Lower leg skin (tissue), 4 donors: ENCODE data around the gene ADAM22. TPM values are rescaled to one million over a fixed set of nuclear protein-coding genes. Genes with fewer than 3 reads are reported as not detected.

ENCODE experiments used
- DNase-seq, 2 donors: peaks; one replicate each; pipeline ENCODE4 v3.0.0-alpha.2; 2019; ENCODE audit warnings: low spot score in 2 of 2
- H3K4me3 ChIP-seq: fragments of 200-600 bp; sonication (generic); 2 replicates; pipeline ENCODE4 v1.5.1; 2017; ENCODE audit warnings: mild to moderate bottlenecking, low read depth; ENCODE audit not compliant: poor library complexity, severe bottlenecking
- POLR2A ChIP-seq, 2 donors: fragments of 450-650 bp; IDR thresholded peaks; one replicate each; pipeline ENCODE4 v1.6.1; 2016 to 2017; ENCODE audit warnings: antibody characterized with exemption in 2 of 2, mild to moderate bottlenecking in 1 of 2, moderate library complexity in 1 of 2
- WGBS, 2 donors: methylation state at CpG; one replicate each; pipeline ENCODE4 v1.1.5; 2018; 5-methylcytosine and 5-hydroxymethylcytosine counted together
- intact Hi-C: fragments of 100-400 bp; cut with DNase I; formaldehyde crosslinking; loops from one replicate; pipeline ENCODE4 v1.15.0; 2023; ENCODE audit warnings: low total_unique reads
- total RNA-seq, 4 donors: library from RNA; depleted of rRNA; stranded (reverse); fragments of >200 nt; gene quantifications; one replicate each; pipeline ENCODE4 v1.1.0, GENCODE V29; 2016
- TF ChIP-seq, protein P1 (sequence below), 3 donors: fragments of 450-650 bp; IDR thresholded peaks; one replicate each; pipeline ENCODE4 v1.5.1; 2016; ENCODE audit warnings: antibody characterized with exemption in 3 of 3, mild to moderate bottlenecking in 3 of 3, moderate library complexity in 2 of 3

The ADAM22 gene
- total RNA-seq, 4 donors from 2014 or later: 0.30 to 2.1 (median 1.0) TPM

DNA sequence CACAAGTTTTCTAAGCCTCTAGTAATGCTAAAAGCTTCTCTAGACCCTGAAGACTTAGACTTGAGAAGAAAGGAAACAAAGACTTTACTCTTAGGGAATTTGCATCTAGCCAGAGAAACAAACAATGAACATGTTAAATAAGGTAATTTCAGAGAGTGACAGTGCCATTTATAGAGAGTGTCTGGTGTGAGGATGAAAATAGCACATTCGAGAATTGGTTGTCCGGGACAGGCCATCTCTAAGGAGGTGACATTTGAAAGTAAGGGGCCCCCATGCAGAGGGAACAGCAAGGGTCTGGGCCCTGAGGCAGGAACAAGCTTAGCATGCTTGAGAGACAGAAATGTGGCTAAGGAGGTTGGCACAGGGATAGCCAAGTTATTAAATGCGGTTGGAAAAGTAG is 48.1 kb downstream of the ADAM22 start:
- no peak for TF ChIP-seq POLR2A (IDR thresholded peaks at IDR 0.05)
- TF ChIP-seq, protein P1, sequence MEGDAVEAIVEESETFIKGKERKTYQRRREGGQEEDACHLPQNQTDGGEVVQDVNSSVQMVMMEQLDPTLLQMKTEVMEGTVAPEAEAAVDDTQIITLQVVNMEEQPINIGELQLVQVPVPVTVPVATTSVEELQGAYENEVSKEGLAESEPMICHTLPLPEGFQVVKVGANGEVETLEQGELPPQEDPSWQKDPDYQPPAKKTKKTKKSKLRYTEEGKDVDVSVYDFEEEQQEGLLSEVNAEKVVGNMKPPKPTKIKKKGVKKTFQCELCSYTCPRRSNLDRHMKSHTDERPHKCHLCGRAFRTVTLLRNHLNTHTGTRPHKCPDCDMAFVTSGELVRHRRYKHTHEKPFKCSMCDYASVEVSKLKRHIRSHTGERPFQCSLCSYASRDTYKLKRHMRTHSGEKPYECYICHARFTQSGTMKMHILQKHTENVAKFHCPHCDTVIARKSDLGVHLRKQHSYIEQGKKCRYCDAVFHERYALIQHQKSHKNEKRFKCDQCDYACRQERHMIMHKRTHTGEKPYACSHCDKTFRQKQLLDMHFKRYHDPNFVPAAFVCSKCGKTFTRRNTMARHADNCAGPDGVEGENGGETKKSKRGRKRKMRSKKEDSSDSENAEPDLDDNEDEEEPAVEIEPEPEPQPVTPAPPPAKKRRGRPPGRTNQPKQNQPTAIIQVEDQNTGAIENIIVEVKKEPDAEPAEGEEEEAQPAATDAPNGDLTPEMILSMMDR (IDR thresholded peaks at IDR 0.05): no peak
- intact Hi-C loops: no loop called here
- whole genome bisulfite sequencing, 2 donors: 93 to 95% methylated on average over 3 of the region's 3 CpGs
- H3K4me3 ChIP-seq: no peak overlapping the region
- no peak for DNase-seq

DNA sequence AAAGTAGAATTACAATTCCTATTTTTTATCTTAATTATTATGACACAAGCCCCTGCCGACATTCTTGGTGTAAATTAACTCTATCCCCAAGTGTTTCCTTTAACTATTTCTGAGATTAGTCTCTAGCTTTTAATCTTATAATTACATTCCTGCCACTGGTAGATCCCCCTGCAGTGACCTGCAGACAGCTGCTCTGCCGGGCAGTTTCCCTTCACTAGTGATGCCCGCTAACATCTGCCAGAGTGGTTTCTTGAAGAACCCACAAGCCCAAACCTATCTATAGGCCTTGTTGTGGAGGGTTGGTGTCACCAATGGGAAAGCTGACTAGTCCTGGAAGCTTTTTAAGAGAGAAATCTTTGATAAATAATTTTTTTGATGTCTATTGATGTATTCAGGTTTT is 50.0 kb downstream of the ADAM22 start:
- DNase-seq: no peak
- TF ChIP-seq, protein P1 (IDR thresholded peaks at IDR 0.05): no peak
- no peak for TF ChIP-seq POLR2A (IDR thresholded peaks at IDR 0.05)
- intact Hi-C loops: no loop called here
- no peak overlapping the region for H3K4me3 ChIP-seq
- 86 to 91% methylated on average over 3 of the region's 3 CpGs for WGBS, 2 donors

DNA sequence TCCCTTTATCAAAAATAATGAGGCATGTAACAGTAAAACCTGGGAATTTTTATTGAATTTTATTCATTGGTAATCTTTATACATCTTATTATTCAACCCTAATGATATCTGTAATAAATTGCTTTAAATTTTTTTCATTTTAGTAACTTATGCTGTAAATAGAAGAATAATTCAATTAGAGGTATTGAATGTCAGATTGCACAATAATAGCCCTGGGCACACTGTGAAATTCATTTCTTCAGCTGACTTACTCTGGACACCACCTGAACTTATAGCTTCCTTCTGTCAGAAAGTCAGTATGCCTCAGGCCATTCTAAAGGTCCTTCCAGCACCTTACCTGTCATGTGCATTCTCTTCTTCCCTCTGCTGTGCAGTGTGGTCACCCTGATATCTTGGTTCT is 59.2 kb downstream of the ADAM22 start:
- intact Hi-C loops: no loop called here
- no peak overlapping the region for H3K4me3 ChIP-seq
- DNase-seq: no peak
- no peak for TF ChIP-seq POLR2A (IDR thresholded peaks at IDR 0.05)
- TF ChIP-seq, protein P1 (IDR thresholded peaks at IDR 0.05): no peak

DNA sequence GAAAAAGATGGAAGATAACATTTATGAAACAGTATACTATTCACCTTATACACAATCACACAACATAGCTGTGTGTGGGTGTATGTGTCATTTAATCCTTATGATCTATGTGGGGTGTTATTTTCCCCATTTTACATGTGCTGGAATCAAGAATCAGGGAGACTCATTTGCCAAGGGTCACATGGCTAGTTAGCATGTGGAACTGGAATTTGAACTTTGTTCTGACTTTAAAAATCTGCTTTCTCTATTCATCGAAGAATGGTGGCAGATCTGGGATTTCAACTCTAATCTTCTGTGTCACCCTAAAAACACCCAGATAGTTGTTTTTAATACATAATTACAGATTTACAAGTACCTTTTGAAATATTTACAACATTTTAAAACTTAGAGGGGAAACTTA is 65.2 kb downstream of the ADAM22 start:
- TF ChIP-seq, protein P1 (IDR thresholded peaks at IDR 0.05): no peak
- TF ChIP-seq POLR2A (IDR thresholded peaks at IDR 0.05): no peak
- 73 to 83% methylated on average over 1 of the region's 1 CpG for WGBS, 2 donors
- DNase-seq: no peak
- intact Hi-C loops: no loop called here
- H3K4me3 ChIP-seq: no peak overlapping the region

DNA sequence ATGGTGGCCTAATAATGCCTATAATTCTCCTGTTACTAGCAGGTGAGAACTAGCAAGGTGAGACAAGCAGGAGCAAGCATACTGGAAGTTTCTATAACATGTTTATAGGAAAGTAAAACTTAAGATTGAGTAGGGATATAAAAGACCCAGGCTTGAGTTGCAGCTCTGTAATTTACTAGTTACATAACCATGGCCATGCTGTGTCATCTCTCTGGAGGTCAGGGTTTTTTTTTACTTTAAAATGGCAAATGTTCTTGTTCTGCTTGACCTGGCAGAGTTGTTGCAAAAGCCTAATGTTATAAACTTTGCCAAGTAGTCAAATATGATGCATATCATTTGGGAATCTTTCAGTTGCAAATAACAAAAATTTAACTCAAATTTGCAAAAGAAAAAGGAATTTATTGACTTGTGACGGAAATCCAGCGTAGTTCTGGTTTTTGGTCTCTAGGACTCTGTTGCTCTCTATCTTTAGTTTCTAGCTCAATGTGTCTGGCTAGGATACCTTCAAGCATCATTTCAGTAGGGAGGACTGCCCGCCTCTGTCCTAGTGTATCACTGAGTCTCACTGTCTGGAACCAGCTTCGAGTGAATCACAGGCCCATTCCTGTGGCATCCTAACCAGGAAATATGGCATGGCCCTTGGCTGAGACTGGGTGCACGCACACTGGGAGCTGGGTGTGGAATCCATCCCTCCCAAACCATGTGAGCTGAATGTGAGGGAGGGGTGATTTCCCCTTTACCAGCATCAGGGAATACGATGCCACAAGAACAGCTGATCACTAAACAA is 67.9 kb downstream of the ADAM22 start:
- DNase-seq: no peak
- WGBS, 2 donors: 64 to 78% methylated on average over 6 of the region's 6 CpGs
- no peak overlapping the region for H3K4me3 ChIP-seq
- TF ChIP-seq, protein P1 (IDR thresholded peaks at IDR 0.05): no peak
- TF ChIP-seq POLR2A (IDR thresholded peaks at IDR 0.05): no peak
- intact Hi-C loops: no loop called here

DNA sequence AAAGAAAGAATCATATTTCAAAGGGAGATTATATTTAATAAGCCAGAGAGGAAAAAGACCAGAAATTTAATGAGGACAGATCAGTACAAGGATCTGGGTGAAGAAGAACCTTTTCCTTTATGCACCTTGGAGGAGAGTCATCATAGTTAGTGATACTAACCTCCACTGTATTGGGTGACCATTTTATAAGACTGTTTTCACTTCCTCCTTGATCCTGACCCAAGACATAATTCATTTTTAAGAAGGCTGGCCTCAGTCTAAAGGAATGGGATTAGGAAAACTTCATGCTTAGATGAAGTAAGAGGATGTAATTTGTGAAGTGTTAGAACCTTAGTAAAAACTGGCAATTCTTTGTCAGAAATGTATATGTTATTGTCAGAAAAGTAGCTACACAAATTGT is 68.6 kb downstream of the ADAM22 start:
- no peak overlapping the region for H3K4me3 ChIP-seq
- no peak for DNase-seq
- TF ChIP-seq, protein P1 (IDR thresholded peaks at IDR 0.05): no peak
- no peak for TF ChIP-seq POLR2A (IDR thresholded peaks at IDR 0.05)
- intact Hi-C loops: no loop called here
